CD8-positive, alpha-beta memory T cell (primary cell): ENCODE data around the gene LYSMD4. TPM values are rescaled to one million over a fixed set of nuclear protein-coding genes. Genes with fewer than 3 reads are reported as not detected.

Source experiments
- CTCF ChIA-PET: fragments of 350-600 bp; sonication (Branson Sonifier 250); formaldehyde crosslinking; loops from one replicate; lab custom pipeline; 2021; ENCODE audit warnings: antibody characterized with exemption; lab: Charles Lee
- POLR2A ChIA-PET: fragments of 350-600 bp; sonication (Branson Sonifier 250); formaldehyde crosslinking; loops from one replicate; lab custom pipeline; 2021; ENCODE audit warnings: antibody characterized with exemption; lab: Charles Lee
- DNase-seq, 5 donors: peaks; one replicate each; pipeline versions ENCODE4 v3.0.0 to v3.0.0-alpha.2; 2020 to 2022; ENCODE audit warnings: mixed read lengths in 1 of 5
- H3K27ac ChIP-seq: one replicate; pipeline ENCODE4 v1.7.0; 2013; ENCODE audit warnings: low read depth, mild to moderate bottlenecking, low read length, moderate library complexity
- H3K27me3 ChIP-seq: 2 replicates; pipeline ENCODE4 v1.7.0; 2013; ENCODE audit warnings: low read length, mild to moderate bottlenecking; ENCODE audit not compliant: insufficient read depth, poor library complexity, severe bottlenecking
- H3K36me3 ChIP-seq: 2 replicates; pipeline ENCODE4 v1.7.0; 2013; ENCODE audit warnings: mild to moderate bottlenecking, low read length, moderate library complexity; ENCODE audit not compliant: insufficient read depth
- H3K4me1 ChIP-seq: 2 replicates; pipeline ENCODE4 v1.7.0; 2013; ENCODE audit warnings: mild to moderate bottlenecking, low read length, moderate library complexity; ENCODE audit not compliant: insufficient read depth
- H3K4me3 ChIP-seq: 2 replicates; pipeline ENCODE4 v1.7.0; 2013; ENCODE audit warnings: mild to moderate bottlenecking, low read length
- H3K9me3 ChIP-seq: 2 replicates; pipeline ENCODE4 v1.7.0; 2013; ENCODE audit warnings: mild to moderate bottlenecking, low read length
- H3K27ac Mint-ChIP-seq, 8 donors: one replicate each; pipeline ENCODE4 v1.8.0; 2020 to 2021; ENCODE audit warnings: mixed read lengths in 8 of 8, mild to moderate bottlenecking in 6 of 8, inconsistent platforms in 3 of 8, moderate library complexity in 3 of 8
- H3K27me3 Mint-ChIP-seq, 2 donors: one replicate each; pipeline ENCODE4 v1.8.0; 2020 to 2021; ENCODE audit warnings: mixed read lengths in 2 of 2, mild to moderate bottlenecking in 1 of 2, moderate library complexity in 1 of 2
- H3K36me3 Mint-ChIP-seq, 3 donors: one replicate each; pipeline ENCODE4 v1.8.0; 2020 to 2021; ENCODE audit warnings: mixed read lengths in 3 of 3, inconsistent platforms in 1 of 3, mild to moderate bottlenecking in 1 of 3
- H3K4me1 Mint-ChIP-seq, 3 donors: one replicate each; pipeline ENCODE4 v1.8.0; 2020 to 2021; ENCODE audit warnings: mixed read lengths in 3 of 3, inconsistent platforms in 1 of 3, mild to moderate bottlenecking in 1 of 3
- H3K4me3 Mint-ChIP-seq, 7 donors: one replicate each; pipeline ENCODE4 v1.8.0; 2020 to 2021; ENCODE audit warnings: mixed read lengths in 7 of 7, mild to moderate bottlenecking in 6 of 7, moderate library complexity in 4 of 7, inconsistent platforms in 2 of 7
- H3K9me3 Mint-ChIP-seq, 5 donors: one replicate each; pipeline ENCODE4 v1.8.0; 2020 to 2022; ENCODE audit warnings: mixed read lengths in 5 of 5, mild to moderate bottlenecking in 3 of 5, moderate library complexity in 2 of 5, inconsistent platforms in 1 of 5
- polyA plus RNA-seq: library from polyadenylated mRNA; unstranded; fragments of 300-500 nt; fragmentation: Illumina TruSeq; gene quantifications from one replicate; pipeline ENCODE4 v1.2.3, GENCODE V29; 2021
- total RNA-seq, 2 experiments: library from RNA; stranded (reverse); gene quantifications; one replicate each; pipeline ENCODE4 v1.2.3, GENCODE V29; 2021

The LYSMD4 gene
- total and polyA plus RNA-seq, 3 experiments from 2014 or later = 6.5 to 8.4 (median 7.9) TPM

GRCh38 chr15:99729327-99729726, 3.9 kb downstream of the LYSMD4 start:
- Histone ChIP-seq H3K4me3 (no peak overlapping the region), H3K27me3 (no peaks in the 10 kb centered on the region), H3K4me1 (peaks cover 11% of the 10 kb centered on the region), H3K27ac (no peak overlapping the region), H3K9me3 (no peaks in the 10 kb centered on the region), H3K36me3 (peaks cover 4% of the 10 kb centered on the region)
- Mint-ChIP-seq H3K27ac (no peak overlapping the region), H3K4me3 (no peak overlapping the region), H3K9me3 (no peaks in the 10 kb centered on the region), H3K27me3 (peaks cover 0 to 2% of the 10 kb centered on the region in 2 donors), H3K36me3 (peaks cover 0 to 26% (median 9%) of the 10 kb centered on the region in 3 donors), H3K4me1 (peaks cover 12 to 22% (median 19%) of the 10 kb centered on the region in 3 donors)
- POLR2A ChIA-PET = no interaction called here
- no peak for DNase-seq
- CTCF ChIA-PET = interaction anchor here (0.8 to 1.3 kb wide), 3 partner anchors 13 to 457 kb away, joined by 3 read pairs; no protein-coding TSS in a partner anchor

GRCh38 chr15:99728916-99729315, 4.3 kb downstream of the LYSMD4 start:
- peaks cover 0 to 26% (median 9%) of the 10 kb centered on the region in 3 donors for H3K36me3 Mint-ChIP-seq
- H3K27ac ChIP-seq = no peak overlapping the region
- no peak overlapping the region for H3K4me3 ChIP-seq
- no peaks in the 10 kb centered on the region for H3K9me3 Mint-ChIP-seq
- DNase-seq = no peak
- no peaks in the 10 kb centered on the region for H3K27me3 ChIP-seq
- H3K4me1 Mint-ChIP-seq = peaks cover 12 to 22% (median 19%) of the 10 kb centered on the region in 3 donors
- H3K4me1 ChIP-seq = peaks cover 11% of the 10 kb centered on the region
- CTCF ChIA-PET = interaction anchor here (1.3 to 1.5 kb wide), 3 partner anchors 13 to 457 kb away, joined by 3 to 4 read pairs (median 3); no protein-coding TSS in a partner anchor
- POLR2A ChIA-PET = no interaction called here
- H3K36me3 ChIP-seq = peaks cover 4% of the 10 kb centered on the region
- H3K4me3 Mint-ChIP-seq = no peak overlapping the region
- no peak overlapping the region for H3K27ac Mint-ChIP-seq
- H3K27me3 Mint-ChIP-seq = peaks cover 0 to 2% of the 10 kb centered on the region in 2 donors
- H3K9me3 ChIP-seq = no peaks in the 10 kb centered on the region

- Histone ChIP-seq H3K4me3 (no peak overlapping the region), H3K27me3 (no peaks in the 10 kb centered on the region), H3K36me3 (peaks cover 4% of the 10 kb centered on the region), H3K27ac (no peak overlapping the region), H3K9me3 (no peaks in the 10 kb centered on the region), H3K4me1 (peaks cover 7% of the 10 kb centered on the region)
- H3K27ac Mint-ChIP-seq = peak overlapping the region in 1 of 8 donors; percentile 70
- DNase-seq = no peak
- H3K4me3 Mint-ChIP-seq = no peak overlapping the region
- H3K9me3 Mint-ChIP-seq = no peaks in the 10 kb centered on the region
- H3K27me3 Mint-ChIP-seq = no peaks in the 10 kb centered on the region
- POLR2A ChIA-PET = no interaction called here
- H3K4me1 Mint-ChIP-seq = peaks cover 10 to 22% (median 15%) of the 10 kb centered on the region in 3 donors
- CTCF ChIA-PET = interaction anchor here (0.9 to 1.5 kb wide), 2 partner anchors 9 to 23 kb away, joined by 3 to 4 read pairs; no protein-coding TSS in a partner anchor
- H3K36me3 Mint-ChIP-seq = peaks cover 0 to 26% (median 9%) of the 10 kb centered on the region in 3 donors
Measured at GRCh38 chr15:99727733-99728132, 5.5 kb downstream of the LYSMD4 start.

GRCh38 chr15:99727330-99727729, 5.9 kb downstream of the LYSMD4 start:
- H3K4me1 Mint-ChIP-seq = peaks cover 9 to 19% (median 12%) of the 10 kb centered on the region in 3 donors
- DNase-seq = no peak

GRCh38 chr15:99726333-99726732, 6.9 kb downstream of the LYSMD4 start:
- Histone ChIP-seq H3K27ac (no peak overlapping the region), H3K4me3 (no peak overlapping the region), H3K4me1 (peaks cover 3% of the 10 kb centered on the region), H3K9me3 (no peaks in the 10 kb centered on the region), H3K36me3 (peaks cover 4% of the 10 kb centered on the region), H3K27me3 (no peaks in the 10 kb centered on the region)
- H3K4me3 Mint-ChIP-seq = no peak overlapping the region
- no peak overlapping the region for H3K27ac Mint-ChIP-seq
- peaks cover 5 to 16% (median 8%) of the 10 kb centered on the region in 3 donors for H3K4me1 Mint-ChIP-seq
- H3K27me3 Mint-ChIP-seq = no peaks in the 10 kb centered on the region
- no peak for DNase-seq
- ChIA-PET POLR2A (no interaction called here), CTCF (no interaction called here)
- H3K9me3 Mint-ChIP-seq = no peaks in the 10 kb centered on the region
- H3K36me3 Mint-ChIP-seq = peaks cover 0 to 26% (median 9%) of the 10 kb centered on the region in 3 donors

More at GRCh38 chr15:99727330-99727729, 5.9 kb downstream of the LYSMD4 start:
- ChIA-PET POLR2A (no interaction called here), CTCF (interaction anchor here (0.9 kb wide), 1 partner anchor 8 kb away, joined by 3 read pairs; no protein-coding TSS in a partner anchor)
- no peaks in the 10 kb centered on the region for H3K27me3 ChIP-seq
- Mint-ChIP-seq H3K27ac (peak overlapping the region in 1 of 8 donors; percentile 24), H3K36me3 (peaks cover 0 to 26% (median 9%) of the 10 kb centered on the region in 3 donors), H3K4me3 (no peak overlapping the region), H3K27me3 (no peaks in the 10 kb centered on the region), H3K9me3 (no peaks in the 10 kb centered on the region)
- no peak overlapping the region for H3K27ac ChIP-seq
- no peak overlapping the region for H3K4me3 ChIP-seq
- H3K4me1 ChIP-seq = peaks cover 6% of the 10 kb centered on the region
- H3K36me3 ChIP-seq = peaks cover 4% of the 10 kb centered on the region
- no peaks in the 10 kb centered on the region for H3K9me3 ChIP-seq

- H3K4me1 ChIP-seq = peaks cover 25% of the 10 kb centered on the region
- no peak overlapping the region for H3K4me3 ChIP-seq
- no peak for DNase-seq
- H3K27ac ChIP-seq = no peak overlapping the region
- peaks cover 0 to 5% (median 2%) of the 10 kb centered on the region in 3 donors for H3K36me3 Mint-ChIP-seq
- CTCF ChIA-PET = no interaction called here
- H3K9me3 Mint-ChIP-seq = no peaks in the 10 kb centered on the region
- no peaks in the 10 kb centered on the region for H3K27me3 Mint-ChIP-seq
- no peak overlapping the region for H3K27ac Mint-ChIP-seq
- POLR2A ChIA-PET = interaction anchor here (1.3 kb wide), 1 partner anchor 11 kb away, joined by 4 read pairs; the partner anchor contains the start of gene LYSMD4
- H3K4me1 Mint-ChIP-seq = peaks cover 19 to 23% (median 22%) of the 10 kb centered on the region in 3 donors
- no peaks in the 10 kb centered on the region for H3K27me3 ChIP-seq
- no peaks in the 10 kb centered on the region for H3K9me3 ChIP-seq
- no peaks in the 10 kb centered on the region for H3K36me3 ChIP-seq
- no peak overlapping the region for H3K4me3 Mint-ChIP-seq
Measured at GRCh38 chr15:99722406-99722805, 10.8 kb downstream of the LYSMD4 start.

GRCh38 chr15:99721896-99722295, 11.3 kb downstream of the LYSMD4 start:
- H3K4me3 Mint-ChIP-seq = no peak overlapping the region
- no peak overlapping the region for H3K27ac Mint-ChIP-seq
- POLR2A ChIA-PET = no interaction called here
- H3K27me3 ChIP-seq = no peaks in the 10 kb centered on the region
- H3K4me1 ChIP-seq = peaks cover 25% of the 10 kb centered on the region
- no peak for DNase-seq
- CTCF ChIA-PET = no interaction called here
- no peaks in the 10 kb centered on the region for H3K9me3 ChIP-seq
- H3K27me3 Mint-ChIP-seq = no peaks in the 10 kb centered on the region
- H3K9me3 Mint-ChIP-seq = no peaks in the 10 kb centered on the region
- no peak overlapping the region for H3K4me3 ChIP-seq
- H3K4me1 Mint-ChIP-seq = peaks cover 19 to 23% (median 22%) of the 10 kb centered on the region in 3 donors
- no peaks in the 10 kb centered on the region for H3K36me3 ChIP-seq
- H3K27ac ChIP-seq = no peak overlapping the region
- H3K36me3 Mint-ChIP-seq = peaks cover 0 to 3% (median 1%) of the 10 kb centered on the region in 3 donors

- peak overlapping the region in 5 of 7 donors; percentile 5 to 69 (median 48) for H3K4me3 Mint-ChIP-seq
- ChIA-PET CTCF (no interaction called here), POLR2A (interaction anchor here (1.0 kb wide), 1 partner anchor 12 kb away, joined by 3 read pairs; the partner anchor contains the start of gene LYSMD4)
- H3K4me1 ChIP-seq = peaks cover 25% of the 10 kb centered on the region
- H3K27ac Mint-ChIP-seq = peak overlapping the region in 4 of 8 donors; percentile 7 to 83 (median 46)
- no peaks in the 10 kb centered on the region for H3K27me3 ChIP-seq
- no peaks in the 10 kb centered on the region for H3K27me3 Mint-ChIP-seq
- H3K9me3 Mint-ChIP-seq = no peaks in the 10 kb centered on the region
- no peaks in the 10 kb centered on the region for H3K36me3 ChIP-seq
- peaks cover 19 to 23% (median 22%) of the 10 kb centered on the region in 3 donors for H3K4me1 Mint-ChIP-seq
- peaks cover 0 to 1% (median 1%) of the 10 kb centered on the region in 3 donors for H3K36me3 Mint-ChIP-seq
- no peak overlapping the region for H3K4me3 ChIP-seq
- DNase-seq = no peak
- no peaks in the 10 kb centered on the region for H3K9me3 ChIP-seq
- H3K27ac ChIP-seq = no peak overlapping the region
Measured at GRCh38 chr15:99721104-99721778, 12.0 kb downstream of the LYSMD4 start.
